ENCODE results near the gene AAK1.
"Not testable (repeated sequence)": the region's sequence is repeated elsewhere in the genome, so short reads cannot be mapped to it uniquely, and the experiment has no call there.

The AAK1 gene

GRCh38 chr2:69623236-69623635 lies 20.3 kb downstream of the AAK1 start:
- no peak for DNase-seq

GRCh38 chr2:69622805-69623204 lies 20.7 kb downstream of the AAK1 start:
- not testable (repeated sequence) for DNase-seq

DNA sequence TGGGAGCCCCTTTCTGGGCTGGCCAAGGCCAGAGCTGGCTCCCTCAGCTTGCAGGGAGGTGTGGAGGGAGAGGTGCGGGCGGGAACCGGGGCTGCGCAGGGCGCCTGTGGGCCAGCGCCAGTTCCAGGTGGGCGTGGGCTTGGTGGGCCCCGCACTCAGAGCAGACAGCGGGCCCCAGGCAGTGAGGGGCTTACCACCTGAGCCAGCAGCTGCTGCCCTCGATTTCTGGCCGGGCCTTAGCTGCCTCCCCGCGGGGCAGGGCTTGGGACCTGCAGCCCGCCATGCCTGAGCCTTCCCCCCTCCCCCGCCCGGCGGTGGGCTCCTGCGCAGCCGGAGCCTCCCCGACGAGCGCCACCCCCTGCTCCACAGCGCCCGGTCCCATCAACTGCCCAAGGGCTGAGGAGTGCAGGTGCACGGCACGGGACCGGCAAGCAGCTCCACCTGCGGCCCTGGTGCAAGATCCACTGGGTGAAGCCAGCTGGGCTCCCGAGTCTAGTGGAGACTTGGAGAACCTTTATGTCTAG lies 21.5 kb downstream of the AAK1 start:
- DNase-seq = not testable (repeated sequence)

- DNase-seq = no peak
These were observed 22.1 kb downstream of the AAK1 start for GRCh38 chr2:69621440-69621839.

DNA sequence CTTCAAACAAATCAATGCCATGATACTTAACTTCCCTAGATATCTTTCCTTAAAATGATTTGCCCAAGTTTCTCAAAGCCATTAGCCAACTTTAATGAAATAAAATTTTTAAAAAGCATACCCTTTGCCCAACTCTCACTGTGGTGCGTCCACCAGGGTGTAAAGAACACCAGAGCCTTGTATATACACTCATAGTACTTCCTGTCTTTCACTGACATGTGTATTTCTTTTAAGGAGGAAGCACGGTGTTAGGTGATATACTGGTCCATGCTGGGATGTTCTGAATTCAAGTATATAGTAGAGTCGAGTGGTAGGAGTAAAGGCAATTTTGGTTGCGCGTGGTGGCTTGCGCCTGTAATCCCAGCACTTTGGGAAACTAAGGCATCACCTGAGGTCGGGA lies 22.7 kb downstream of the AAK1 start:
- DNase-seq = no peak

DNA sequence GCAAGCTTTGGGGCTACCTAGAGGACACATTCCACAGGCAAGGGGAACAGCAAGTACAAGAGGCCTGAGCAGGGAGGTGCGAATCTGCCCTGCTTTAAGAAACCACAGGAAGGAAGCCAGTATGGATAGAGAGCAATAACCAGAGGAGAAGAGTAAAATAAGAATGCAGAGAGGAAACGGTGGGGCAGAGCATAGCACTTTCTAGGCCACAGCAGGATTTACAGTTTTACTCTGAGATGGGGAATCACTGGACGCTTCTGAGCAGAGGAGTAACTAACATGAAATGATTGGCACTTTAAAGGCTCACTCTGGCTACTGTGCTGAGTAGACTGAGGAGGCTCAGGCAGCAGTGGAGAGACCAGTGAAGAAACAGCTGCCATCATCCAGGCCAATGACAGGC lies 23.8 kb downstream of the AAK1 start:
- DNase-seq = no peak

GRCh38 chr2:69618362-69618761 lies 25.2 kb downstream of the AAK1 start:
- no peak for DNase-seq

GRCh38 chr2:69617744-69618143 lies 25.8 kb downstream of the AAK1 start:
- no peak for DNase-seq

DNA sequence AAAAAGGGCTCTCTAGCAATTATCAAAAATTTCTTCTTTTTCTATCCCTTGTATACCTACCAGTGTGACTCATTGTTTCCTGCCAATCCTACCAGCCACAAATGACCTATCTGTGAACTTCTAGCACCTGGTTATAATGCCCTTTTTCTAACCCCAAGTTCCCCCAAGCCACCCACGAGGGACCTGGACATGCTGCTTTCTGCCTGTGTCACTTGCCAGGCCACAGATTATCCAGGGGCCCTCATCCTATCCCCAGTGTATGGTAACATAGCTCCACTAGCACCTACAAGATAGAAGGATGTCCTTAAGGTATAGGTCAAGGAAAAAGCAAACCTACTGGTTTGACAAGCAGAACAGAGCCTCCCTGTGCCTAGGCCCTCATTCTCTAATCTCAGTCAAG lies 26.8 kb downstream of the AAK1 start:
- DNase-seq = no peak

DNA sequence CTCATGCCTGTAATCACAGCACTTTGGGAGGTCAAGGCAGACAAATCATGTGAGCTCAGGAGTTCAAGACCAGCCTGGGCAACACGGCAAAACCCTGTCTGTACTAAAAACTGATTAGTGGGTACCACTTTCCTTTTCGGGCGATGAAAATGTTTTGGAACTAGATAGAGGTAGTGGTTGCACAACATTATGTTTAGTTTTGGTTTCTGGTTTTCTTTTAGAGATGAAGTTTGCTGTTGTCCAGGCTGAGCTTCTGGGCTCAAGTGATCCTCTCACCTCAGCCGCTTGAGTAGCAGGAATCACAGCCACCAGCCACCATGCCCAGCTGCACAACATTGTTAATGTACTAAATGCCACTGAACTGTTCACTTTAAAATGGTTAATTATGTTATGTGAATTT lies 27.6 kb downstream of the AAK1 start:
- no peak for DNase-seq

DNA sequence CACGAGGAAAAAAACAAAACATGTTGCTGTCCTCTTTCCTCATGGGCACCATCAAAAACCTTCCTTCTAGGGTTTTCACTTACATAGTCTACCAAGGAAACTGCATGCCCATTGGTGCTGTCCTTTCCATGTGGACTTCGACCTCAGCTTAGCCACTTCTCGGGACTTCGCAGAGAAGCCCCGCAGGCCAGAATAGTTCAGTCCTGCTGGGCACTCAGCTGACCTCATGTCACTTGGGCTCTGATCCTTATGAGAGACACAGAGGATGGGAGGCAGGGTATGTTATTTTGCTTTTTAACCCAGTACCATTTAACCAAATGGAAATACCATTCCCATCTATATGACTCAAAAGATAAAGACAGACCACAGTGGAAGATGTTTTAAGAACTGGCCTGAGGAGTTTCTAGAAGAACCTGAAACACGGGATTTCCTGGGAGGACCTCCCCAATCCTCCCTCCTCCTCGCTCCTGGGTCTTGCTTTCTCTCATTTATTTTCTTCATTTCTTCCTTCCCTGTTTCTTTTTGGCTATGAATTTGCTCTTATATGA lies 28.4 kb downstream of the AAK1 start:
- no peak for DNase-seq

DNA sequence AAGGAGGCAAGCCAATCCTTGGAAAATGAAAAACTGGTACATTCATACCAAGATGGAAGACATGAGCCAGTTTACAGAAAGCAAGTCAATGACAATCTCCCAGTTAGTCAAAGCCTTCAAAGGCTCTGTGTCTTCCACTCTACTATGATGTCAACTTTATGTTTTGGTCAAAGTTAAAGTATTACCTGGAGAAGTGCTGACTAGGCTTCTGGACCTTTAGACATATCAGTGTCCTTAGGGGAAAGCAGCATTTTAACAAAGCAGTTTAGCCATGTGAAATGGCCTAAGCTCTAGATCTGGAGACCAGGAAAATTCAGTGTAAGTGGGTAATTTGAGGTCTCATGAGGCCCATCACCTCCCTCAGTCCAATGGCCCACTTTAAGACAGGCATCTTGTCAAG lies 30.8 kb downstream of the AAK1 start:
- no peak for DNase-seq

GRCh38 chr2:69612200-69612599 lies 31.3 kb downstream of the AAK1 start:
- no peak for DNase-seq

GRCh38 chr2:69608109-69608508 lies 35.4 kb downstream of the AAK1 start:
- DNase-seq = no peak

GRCh38 chr2:69606771-69607170 lies 36.8 kb downstream of the AAK1 start:
- not testable (repeated sequence) for DNase-seq

GRCh38 chr2:69605284-69605683 lies 38.3 kb downstream of the AAK1 start:
- no peak for DNase-seq

DNA sequence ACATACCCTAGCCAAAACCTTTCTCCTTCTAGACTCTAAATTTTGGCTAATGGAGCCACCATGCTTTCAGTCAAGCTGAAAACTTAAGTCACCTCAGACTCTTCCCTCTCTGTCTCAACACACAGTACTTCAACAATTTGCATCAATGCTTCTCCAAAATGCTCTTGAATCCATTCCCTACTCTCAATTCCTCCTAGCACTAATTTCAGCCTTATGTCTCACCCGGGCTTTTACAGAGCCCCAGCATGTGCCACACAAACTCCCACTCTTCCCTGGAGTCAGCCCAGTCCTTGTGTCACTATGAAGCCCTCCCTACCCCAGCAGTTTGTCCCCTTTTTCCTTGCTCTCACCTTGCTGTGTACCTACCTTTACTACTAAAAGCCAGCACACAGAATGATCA lies 38.7 kb downstream of the AAK1 start:
- DNase-seq = no peak

GRCh38 chr2:69604026-69604678 lies 39.4 kb downstream of the AAK1 start:
- no peak for DNase-seq

- no peak for DNase-seq
These were observed 40.3 kb downstream of the AAK1 start for GRCh38 chr2:69603146-69603743.

GRCh38 chr2:69601179-69601612 lies 42.3 kb downstream of the AAK1 start:
- no peak for DNase-seq

GRCh38 chr2:69600425-69600824 lies 43.1 kb downstream of the AAK1 start:
- no peak for DNase-seq

DNA sequence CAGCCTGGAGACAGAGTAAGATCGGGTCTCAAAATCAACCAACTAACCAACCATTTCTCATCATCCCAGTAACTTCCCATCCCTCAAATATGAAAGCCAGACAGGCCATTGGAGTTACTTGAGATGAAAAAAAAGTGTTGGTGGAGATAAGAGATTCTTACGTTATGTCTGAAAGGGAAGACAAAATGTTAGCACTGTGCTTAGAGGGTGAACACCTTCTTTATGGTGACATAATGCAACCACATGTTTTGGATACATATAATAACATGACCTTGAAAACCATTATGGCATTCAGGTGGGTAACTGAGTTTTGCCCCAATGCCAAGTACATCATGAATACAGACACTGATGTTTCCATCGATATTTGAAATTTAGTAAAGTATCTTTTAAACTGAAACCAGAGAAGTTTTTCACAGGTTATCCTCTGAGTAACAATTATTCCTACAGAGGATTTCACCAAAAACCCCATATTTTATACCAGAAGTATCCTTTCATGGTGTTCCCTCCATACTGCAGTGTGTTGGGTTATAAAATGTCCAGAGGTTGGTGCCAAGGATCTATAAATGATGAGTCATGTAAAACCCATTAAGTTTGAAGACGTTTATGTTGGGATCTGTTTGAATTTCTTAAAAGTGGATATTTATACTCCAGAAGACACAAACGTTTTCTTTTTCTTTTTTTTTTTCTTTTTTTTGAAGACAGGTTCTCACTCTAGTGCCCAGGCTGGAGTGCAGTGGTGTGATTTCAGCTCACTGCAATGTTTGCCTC lies 45.5 kb downstream of the AAK1 start:
- DNase-seq = no peak

- DNase-seq = no peak
These were observed 46.4 kb downstream of the AAK1 start for GRCh38 chr2:69597105-69597504.

GRCh38 chr2:69594341-69594740 lies 49.2 kb downstream of the AAK1 start:
- DNase-seq = no peak
